ENCODE results near the gene PRKAG1.

DNA sequence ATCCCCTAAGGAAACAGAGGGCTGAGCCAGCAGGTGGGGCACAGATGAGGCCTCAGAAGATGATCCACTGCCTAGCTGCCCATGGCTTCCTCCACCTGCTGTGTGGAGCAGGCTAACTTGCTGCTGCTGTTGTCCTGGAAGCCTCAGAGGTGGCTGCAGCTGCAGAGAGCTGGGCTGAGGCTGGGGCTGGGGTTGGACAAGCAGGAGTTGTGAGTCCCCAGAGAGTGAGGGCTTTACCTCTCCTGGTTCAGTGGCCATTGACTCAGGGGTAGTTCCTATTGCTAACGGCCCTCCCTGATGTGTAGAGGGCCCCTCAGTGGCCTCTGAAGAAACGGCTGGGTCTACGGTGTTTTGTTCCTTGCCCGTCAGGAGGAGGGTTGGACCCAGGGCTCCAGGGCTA is 13.7 kb upstream of the PRKAG1 start:
- TF ChIP-seq GATA2 (IDR thresholded peaks at IDR 0.05; ENCODE audit: low read depth, low read length): no peak
- TF ChIP-seq GATA3 (IDR thresholded peaks at IDR 0.05; ENCODE audit: low read depth, low read length): no peak

All from SH-SY5Y (cell line).